A549 (cell line): ENCODE data around the gene APMAP. TPM values are rescaled to one million over a fixed set of nuclear protein-coding genes. Genes with fewer than 3 reads are reported as not detected.

Experiments
- ATAC-seq, 2 experiments: fragments of 200-7000 bp in 1 of 2; fragments of >200 bp in 1 of 2; cut with Nextera tagmentation in 1 of 2; cut with Tn5 transposase in 1 of 2; 3 replicates each; pipeline versions ENCODE4 v1.8.0 to v1.9.1; 2018 to 2020; ENCODE audit warnings: mild to moderate bottlenecking in 1 of 2, moderate library complexity in 1 of 2
- CTCF ChIA-PET: fragments of 300-600 bp; sonication (Branson Sonifier 250); formaldehyde crosslinking; extraction: SDS; loops from one replicate; lab custom pipeline; 2021; ENCODE audit warnings: antibody characterized with exemption, inconsistent platforms; lab: Yijun Ruan, JAX
- POLR2A ChIA-PET: fragments of 350-600 bp; formaldehyde crosslinking; extraction: SDS; loops from one replicate; lab custom pipeline; 2021; ENCODE audit warnings: antibody characterized with exemption, inconsistent platforms; lab: Yijun Ruan, JAX
- DNase-seq, 2 experiments: peaks; one replicate each; pipeline versions ENCODE4 v3.0.0 to v3.0.0-alpha.2; 2011 to 2016; ENCODE audit warnings: low read depth in 1 of 2, low spot score in 1 of 2
- FAIRE-seq: peaks from 2 replicates; lab custom pipeline; 2011; peaks lifted over from hg19 to GRCh38; lab: Jason Lieb, UNC
- H3K27ac ChIP-seq, 2 experiments: fragments of >200 bp; sonication (Bioruptor Twin); formaldehyde crosslinking; 3 replicates each; pipeline ENCODE4 v1.5.1; 2016 to 2017
- H3K4me1 ChIP-seq: fragments of >200 bp; sonication (Bioruptor Twin); formaldehyde crosslinking; 3 replicates; pipeline ENCODE4 v1.6.1; 2016
- H3K4me2 ChIP-seq: fragments of >200 bp; sonication (Bioruptor Twin); formaldehyde crosslinking; 3 replicates; pipeline ENCODE4 v1.6.1; 2016
- H3K4me3 ChIP-seq: fragments of >200 bp; sonication (Bioruptor Twin); formaldehyde crosslinking; 3 replicates; pipeline ENCODE4 v1.5.1; 2016
- H3K9me3 ChIP-seq: fragments of >200 bp; sonication (Bioruptor Twin); formaldehyde crosslinking; 3 replicates; pipeline ENCODE4 v1.6.1; 2016
- BHLHE40 ChIP-seq: IDR thresholded peaks from 2 replicates; pipeline ENCODE4 v1.6.1; 2012; ENCODE audit warnings: low read depth, low read length, inconsistent platforms
- CHD2 ChIP-seq: fragments of 150-350 bp; IDR thresholded peaks from 2 replicates; pipeline ENCODE4 v1.6.1; 2014; ENCODE audit warnings: low read length; ENCODE audit not compliant: partially characterized antibody
- CTCF ChIP-seq: fragments of >200 bp; sonication (Bioruptor Twin); formaldehyde crosslinking; IDR thresholded peaks from 3 replicates; pipeline ENCODE4 v1.5.1; 2016
- ELK1 ChIP-seq: fragments of 150-350 bp; IDR thresholded peaks from 2 replicates; pipeline ENCODE4 v1.6.1; 2014; ENCODE audit warnings: low read depth, mild to moderate bottlenecking, low read length
- FOSB ChIP-seq: fragments of 250-450 bp; sonication (Bioruptor Pico); IDR thresholded peaks from 2 replicates; pipeline ENCODE4 v1.5.0; 2020; ENCODE audit warnings: mild to moderate bottlenecking, moderate library complexity
- FOXS1 ChIP-seq: fragments of 250-450 bp; sonication (Bioruptor Pico); IDR thresholded peaks from 2 replicates; pipeline ENCODE4 v1.5.0; 2020; ENCODE audit warnings: mild to moderate bottlenecking, moderate library complexity
- HDAC2 ChIP-seq: fragments of 200-600 bp; sonication (generic); IDR thresholded peaks from 2 replicates; pipeline ENCODE4 v1.6.1; 2016
- JUNB ChIP-seq: fragments of >200 bp; sonication (Bioruptor Twin); formaldehyde crosslinking; IDR thresholded peaks from 2 replicates; pipeline ENCODE4 v1.6.1; 2016
- KDM1A ChIP-seq: fragments of 200-600 bp; sonication (generic); IDR thresholded peaks from 2 replicates; pipeline ENCODE4 v1.6.1; 2016; ENCODE audit warnings: low read depth, mild to moderate bottlenecking
- MAFK ChIP-seq: fragments of 450-650 bp; IDR thresholded peaks from 2 replicates; pipeline ENCODE4 v1.6.1; 2014; ENCODE audit not compliant: partially characterized antibody
- MAX ChIP-seq: IDR thresholded peaks from 2 replicates; pipeline ENCODE4 v1.6.1; 2012
- PBX3 ChIP-seq: IDR thresholded peaks from 2 replicates; pipeline ENCODE4 v1.6.1; 2012
- POLR2AphosphoS2 ChIP-seq: conservative IDR thresholded peaks from 2 replicates; pipeline ENCODE4 v1.6.1; 2012; ENCODE audit warnings: low read length, improper control_type of control experiment, inconsistent platforms
- RAD21 ChIP-seq, 2 experiments: fragments of >200 bp in 1 of 2; sonication (Bioruptor Twin) in 1 of 2; formaldehyde crosslinking in 1 of 2; IDR thresholded peaks in 1 of 2; conservative IDR thresholded peaks in 1 of 2; 2 replicates in 1 of 2; 3 replicates in 1 of 2; pipeline ENCODE4 v1.6.1; 2012 to 2018; ENCODE audit warnings: inconsistent platforms in 1 of 2
- RCOR1 ChIP-seq: fragments of 150-350 bp; IDR thresholded peaks from 2 replicates; pipeline ENCODE4 v1.6.1; 2014; ENCODE audit warnings: antibody characterized with exemption, low read length, low read depth
- RFX5 ChIP-seq: fragments of 450-650 bp; IDR thresholded peaks from 2 replicates; pipeline ENCODE4 v1.7.1; 2014; ENCODE audit warnings: antibody characterized with exemption, mild to moderate bottlenecking, moderate library complexity
- TFCP2L1 ChIP-seq: fragments of 250-450 bp; sonication (Bioruptor Pico); IDR thresholded peaks from 2 replicates; pipeline ENCODE4 v1.5.0; 2021; ENCODE audit warnings: mild to moderate bottlenecking
- TP53 ChIP-seq: fragments of 250-450 bp; sonication (Bioruptor Pico); IDR thresholded peaks from 2 replicates; pipeline ENCODE4 v1.5.0; 2021; ENCODE audit warnings: mild to moderate bottlenecking, moderate library complexity
- USF2 ChIP-seq: fragments of 450-650 bp; IDR thresholded peaks from 2 replicates; pipeline ENCODE4 v1.6.1; 2014; ENCODE audit warnings: antibody characterized with exemption
- WGBS: methylation state at CpG from one replicate; pipeline ENCODE4 v1.1.6; 2017; ENCODE audit errors: missing lambda C conversion rate; 5-methylcytosine and 5-hydroxymethylcytosine counted together
- polyA plus RNA-seq, 4 experiments: library from polyadenylated mRNA; depleted of rRNA in 3 of 4; stranded (reverse); fragments of >200 nt; fragmentation: RNase III in 1 of 4; extraction: RNeasy Plus Mini Kit Qiagen cat#74134 plus additional on column Dnase treatment in 1 of 4; gene quantifications; 2 replicates in 3 of 4; 3 replicates in 1 of 4; pipeline ENCODE4 v1.2.3, GENCODE V29; 2011 to 2017

The APMAP gene
- polyA plus RNA-seq, 2 of the 4 experiments (the other 2 are of a cell fraction), result 113 to 141 TPM

GRCh38 chr20:24987244-24987643 is 5.3 kb downstream of the APMAP start (continued):
- TF ChIP-seq ELK1, result no peak
- TF ChIP-seq, all 56 proteins: peak for 0

- no peak for TF ChIP-seq CHD2
- TF ChIP-seq BHLHE40, result no peak
- no peak for TF ChIP-seq MAX
- TF ChIP-seq TFCP2L1 (CRISPR knock-in tag), result no peak
- no peak for TF ChIP-seq FOSB
- no peak for TF ChIP-seq TP53 (CRISPR knock-in tag)
- no peak for TF ChIP-seq KDM1A
- TF ChIP-seq ELK1, result no peak
- TF ChIP-seq MAFK, result no peak
- no peak for TF ChIP-seq FOXS1 (CRISPR knock-in tag)
- TF ChIP-seq PBX3, result no peak
- no peak for TF ChIP-seq RAD21 (conservative IDR thresholded peaks at IDR 0.05 in 1 of 2, IDR thresholded peaks at IDR 0.05 in 1 of 2)
- no peak for TF ChIP-seq RFX5
- no peak for TF ChIP-seq POLR2AphosphoS2
- TF ChIP-seq JUNB, result no peak
- no peak for TF ChIP-seq CTCF
- TF ChIP-seq RCOR1, result no peak
- TF ChIP-seq USF2, result no peak
- no peak for TF ChIP-seq HDAC2
- Histone ChIP-seq H3K9me3 (no peaks in the 10 kb centered on the region), H3K4me1 (peaks cover 12% of the 10 kb centered on the region), H3K27ac (no peak overlapping the region), H3K4me2 (no peak overlapping the region), H3K4me3 (no peak overlapping the region)
- no peak for ATAC-seq
- FAIRE-seq, result no peak
- ChIA-PET POLR2A (no interaction called here), CTCF (interaction anchor here (0.8 to 1.4 kb wide), 6 partner anchors 9 to 1049 kb away, joined by 3 to 4 read pairs (median 3); no protein-coding TSS in a partner anchor)
- DNase-seq, result no peak
- 95% methylated on average over 7 of the region's 7 CpGs for WGBS
Observed at GRCh38 chr20:24986436-24987015, 6.0 kb downstream of the APMAP start.
